GM23338 (cell line): ENCODE measurements around the gene TULP4. TPM values are rescaled to one million over a fixed set of nuclear protein-coding genes. Genes with fewer than 3 reads are reported as not detected.
A peak's percentile ranks its signal among the peaks of the same experiment; 100 is the strongest.

Source experiments
- ATAC-seq: fragments of 200-7000 bp; cut with Tn5 transposase; 3 replicates; pipeline ENCODE4 v1.9.1; 2020
- DNase-seq: peaks from one replicate; pipeline ENCODE4 v3.0.0-alpha.2; 2015; ENCODE audit warnings: low spot score
- H2AFZ ChIP-seq: fragments of 200-600 bp; sonication (generic); 2 replicates; pipeline ENCODE4 v1.8.0; 2016; ENCODE audit warnings: antibody characterized with exemption, mild to moderate bottlenecking, moderate library complexity
- H3F3A ChIP-seq: fragments of 200-600 bp; sonication (generic); replicated peaks from 2 replicates; pipeline ENCODE4 v1.8.0; 2017; ENCODE audit warnings: antibody characterized with exemption, mixed run types, low read depth
- H3K27ac ChIP-seq: fragments of 200-600 bp; sonication (generic); 2 replicates; pipeline ENCODE4 v1.6.1; 2016; ENCODE audit warnings: low read depth
- H3K27me3 ChIP-seq: fragments of 200-600 bp; sonication (generic); 2 replicates; pipeline ENCODE4 v1.8.0; 2016; ENCODE audit warnings: mild to moderate bottlenecking, mixed run types, moderate library complexity; ENCODE audit not compliant: insufficient read depth
- H3K36me3 ChIP-seq: fragments of 200-600 bp; sonication (generic); 2 replicates; pipeline ENCODE4 v1.8.0; 2016; ENCODE audit warnings: mild to moderate bottlenecking; ENCODE audit not compliant: insufficient read depth
- H3K4me1 ChIP-seq: fragments of 200-600 bp; sonication (generic); 2 replicates; pipeline ENCODE4 v1.8.0; 2016; ENCODE audit warnings: mild to moderate bottlenecking, moderate library complexity; ENCODE audit not compliant: insufficient read depth
- H3K4me2 ChIP-seq: fragments of 200-600 bp; sonication (generic); 2 replicates; pipeline ENCODE4 v1.7.1; 2017; ENCODE audit warnings: mixed run types
- H3K4me3 ChIP-seq: fragments of 200-600 bp; sonication (generic); 2 replicates; pipeline ENCODE4 v1.6.1; 2016; ENCODE audit warnings: mixed run types
- H3K79me2 ChIP-seq: fragments of 200-600 bp; sonication (generic); replicated peaks from 2 replicates; pipeline ENCODE4 v1.8.0; 2017; ENCODE audit warnings: mild to moderate bottlenecking; ENCODE audit not compliant: insufficient read depth
- H3K9me2 ChIP-seq: fragments of 200-600 bp; sonication (generic); 2 replicates; pipeline ENCODE4 v1.8.0; 2017; ENCODE audit not compliant: insufficient read depth
- H4K20me1 ChIP-seq: fragments of 200-600 bp; sonication (generic); replicated peaks from 2 replicates; pipeline ENCODE4 v1.8.0; 2017; ENCODE audit warnings: mild to moderate bottlenecking; ENCODE audit not compliant: insufficient read depth
- H3K27ac Mint-ChIP-seq: 2 replicates; pipeline ENCODE4 v1.8.0; 2020; ENCODE audit warnings: inconsistent platforms, mild to moderate bottlenecking, moderate library complexity, mixed read lengths
- H3K27me3 Mint-ChIP-seq: 3 replicates; pipeline ENCODE4 v1.8.0; 2022; ENCODE audit warnings: low read depth, mild to moderate bottlenecking, moderate library complexity, mixed read lengths, inconsistent platforms; ENCODE audit not compliant: insufficient read depth, poor library complexity
- H3K36me3 Mint-ChIP-seq: 3 replicates; pipeline ENCODE4 v1.8.0; 2021; ENCODE audit warnings: low read depth, mild to moderate bottlenecking, inconsistent platforms, moderate library complexity, mixed read lengths
- H3K4me1 Mint-ChIP-seq: 3 replicates; pipeline ENCODE4 v1.8.0; 2020; ENCODE audit warnings: mild to moderate bottlenecking, inconsistent platforms, mixed read lengths
- H3K4me3 Mint-ChIP-seq: 3 replicates; pipeline ENCODE4 v1.8.0; 2021; ENCODE audit warnings: moderate library complexity, mild to moderate bottlenecking, inconsistent platforms, mixed read lengths
- H3K9me3 Mint-ChIP-seq: 3 replicates; pipeline ENCODE4 v1.8.0; 2020; ENCODE audit warnings: moderate library complexity, mild to moderate bottlenecking, inconsistent platforms, mixed read lengths
- CTCF ChIP-seq, 2 experiments: fragments of 200-600 bp in 1 of 2; sonication (generic) in 1 of 2; conservative IDR thresholded peaks; 2 replicates each; pipeline versions ENCODE4 v1.5.1 to v1.6.1; 2016 to 2017; ENCODE audit warnings: antibody characterized with exemption in 2 of 2, low read depth in 2 of 2, mild to moderate bottlenecking in 2 of 2, moderate library complexity in 1 of 2
- EZH2 ChIP-seq: fragments of 200-600 bp; sonication (generic); IDR thresholded peaks from one replicate; pipeline ENCODE4 v1.8.0; 2017; ENCODE audit warnings: antibody characterized with exemption, mild to moderate bottlenecking, low read depth; ENCODE audit not compliant: unreplicated experiment
- EZH2phosphoT487 ChIP-seq: fragments of 200-600 bp; sonication (generic); IDR thresholded peaks from one replicate; pipeline ENCODE4 v1.8.1; 2018; ENCODE audit warnings: antibody characterized with exemption; ENCODE audit not compliant: unreplicated experiment
- NANOG ChIP-seq: IDR thresholded peaks from 2 replicates; pipeline ENCODE4 v1.6.1; 2016; ENCODE audit warnings: antibody characterized with exemption, borderline replicate concordance
- REST ChIP-seq: IDR thresholded peaks from one replicate; pipeline ENCODE4 v1.6.1; 2018; ENCODE audit warnings: antibody characterized with exemption; ENCODE audit not compliant: unreplicated experiment
- STAT1 ChIP-seq: IDR thresholded peaks from one replicate; pipeline ENCODE4 v1.6.1; 2016; ENCODE audit warnings: antibody characterized with exemption; ENCODE audit not compliant: unreplicated experiment
- ZNF114 ChIP-seq: fragments of 250-450 bp; sonication (Bioruptor Pico); IDR thresholded peaks from 2 replicates; pipeline ENCODE4 v1.5.0; 2020; ENCODE audit warnings: mild to moderate bottlenecking, moderate library complexity
- ZNF331 ChIP-seq: fragments of 250-450 bp; sonication (Bioruptor Pico); IDR thresholded peaks from 2 replicates; pipeline ENCODE4 v1.5.0; 2020; ENCODE audit warnings: low read depth, mild to moderate bottlenecking, moderate library complexity
- polyA plus RNA-seq: library from polyadenylated mRNA; unstranded; fragments of >200 nt; fragmentation: Nextera tagmentation; extraction: Ambion mirVana; gene quantifications from 2 replicates; pipeline ENCODE4 v1.2.1, GENCODE V29; 2016
- total RNA-seq: library from RNA; depleted of rRNA; stranded (reverse); fragments of >200 nt; shearing (Covaris generic); gene quantifications from 2 replicates; pipeline ENCODE4 v1.2.3, GENCODE V29; 2014

Gene TULP4
- total and polyA plus RNA-seq, 2 experiments from 2014 or later = 31.2 to 50.2 TPM

- TF ChIP-seq REST = no peak
- no peak for TF ChIP-seq EZH2
Measured at GRCh38 chr6:158408013-158408412, 95.7 kb downstream of the TULP4 start (continued).

GRCh38 chr6:158408552-158409130 is 96.4 kb downstream of the TULP4 start:
- H3K27ac Mint-ChIP-seq = no peak overlapping the region
- peaks cover 5% of the 10 kb centered on the region; the same call in 1 of the 3 replicates for H3K36me3 Mint-ChIP-seq
- DNase-seq (no peak), ATAC-seq (peak; percentile 62)
- peaks cover 13% of the 10 kb centered on the region for H3K4me1 Mint-ChIP-seq
- TF ChIP-seq CTCF (conservative IDR thresholded peaks at IDR 0.05; ENCODE audit: low read depth in 2 of 2) (no peak), ZNF114 (CRISPR knock-in tag) (no peak)
- H3K4me3 Mint-ChIP-seq = no peak overlapping the region
- Histone ChIP-seq H3K36me3 (no peaks in the 10 kb centered on the region), H2AFZ (no peak overlapping the region), H3K27me3 (no peaks in the 10 kb centered on the region), H3K4me2 (no peak overlapping the region), H3K4me3 (no peak overlapping the region), H3K79me2 (0 out of 2 replicates have a peak, but pooled peaks cover 5% of the 10 kb centered on the region), H3F3A (no peaks in the 10 kb centered on the region), H3K9me2 (no peaks in the 10 kb centered on the region), H3K4me1 (no peaks in the 10 kb centered on the region), H3K27ac (no peak overlapping the region), H4K20me1 (0 out of 2 replicates have a peak, but pooled peaks cover 4% of the 10 kb centered on the region)
- peaks cover 4% of the 10 kb centered on the region for H3K27me3 Mint-ChIP-seq
- no peaks in the 10 kb centered on the region; the same call in 2 of the 3 replicates for H3K9me3 Mint-ChIP-seq

GRCh38 chr6:158409451-158409850 is 97.2 kb downstream of the TULP4 start:
- Mint-ChIP-seq H3K27ac (no peak overlapping the region), H3K4me1 (peaks cover 13% of the 10 kb centered on the region), H3K9me3 (no peaks in the 10 kb centered on the region; the same call in 2 of the 3 replicates), H3K36me3 (peaks cover 6% of the 10 kb centered on the region; the same call in 2 of the 3 replicates), H3K4me3 (no peak overlapping the region), H3K27me3 (peaks cover 4% of the 10 kb centered on the region)
- DNase-seq (no peak), ATAC-seq (no peak)
- H4K20me1 ChIP-seq = 0 out of 2 replicates have a peak, but pooled peaks cover 4% of the 10 kb centered on the region
- H3K27ac ChIP-seq = no peak overlapping the region
- no peak overlapping the region for H3K4me3 ChIP-seq
- no peak overlapping the region for H3K4me2 ChIP-seq
- no peak overlapping the region for H2AFZ ChIP-seq
- H3K36me3 ChIP-seq = no peaks in the 10 kb centered on the region
- H3K79me2 ChIP-seq = 0 out of 2 replicates have a peak, but pooled peaks cover 5% of the 10 kb centered on the region
- no peaks in the 10 kb centered on the region for H3K9me2 ChIP-seq
- H3K27me3 ChIP-seq = no peaks in the 10 kb centered on the region
- no peaks in the 10 kb centered on the region for H3K4me1 ChIP-seq
- H3F3A ChIP-seq = no peaks in the 10 kb centered on the region
- no peak for TF ChIP-seq ZNF331
- TF ChIP-seq EZH2 = no peak
- TF ChIP-seq STAT1 = no peak
- no peak for TF ChIP-seq NANOG
- TF ChIP-seq REST = no peak
- no peak for TF ChIP-seq EZH2phosphoT487
- no peak for TF ChIP-seq CTCF (conservative IDR thresholded peaks at IDR 0.05; ENCODE audit: low read depth in 2 of 2)
- TF ChIP-seq ZNF114 (CRISPR knock-in tag) = no peak
